ENCODE results near the gene PRTN3.

Gene PRTN3

GRCh38 chr19:803686-804418 is 36.9 kb upstream of the PRTN3 start:
- DNase-seq = no peak

DNA sequence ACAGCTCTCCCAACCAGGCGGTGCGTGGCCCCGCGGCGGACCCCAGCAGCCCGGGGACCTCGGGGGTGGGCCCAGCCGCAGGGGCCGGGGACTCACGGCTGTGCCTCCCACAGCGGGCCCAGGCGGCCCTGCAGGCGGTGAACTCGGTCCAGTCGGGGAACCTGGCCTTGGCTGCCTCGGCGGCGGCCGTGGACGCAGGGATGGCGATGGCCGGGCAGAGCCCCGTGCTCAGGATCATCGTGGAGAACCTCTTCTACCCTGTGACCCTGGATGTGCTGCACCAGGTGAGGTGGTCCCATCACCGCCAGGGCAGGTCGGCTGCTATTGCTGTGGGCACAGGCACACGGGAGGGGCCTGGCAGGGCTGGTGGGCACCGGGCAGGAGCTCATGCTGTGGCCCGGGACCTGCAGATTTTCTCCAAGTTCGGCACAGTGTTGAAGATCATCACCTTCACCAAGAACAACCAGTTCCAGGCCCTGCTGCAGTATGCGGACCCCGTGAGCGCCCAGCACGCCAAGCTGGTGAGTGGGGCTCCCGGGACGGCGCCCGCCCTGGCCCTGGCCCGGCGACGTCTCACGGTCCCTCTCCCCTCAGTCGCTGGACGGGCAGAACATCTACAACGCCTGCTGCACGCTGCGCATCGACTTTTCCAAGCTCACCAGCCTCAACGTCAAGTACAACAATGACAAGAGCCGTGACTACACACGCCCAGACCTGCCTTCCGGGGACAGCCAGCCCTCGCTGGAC is 36.2 kb upstream of the PRTN3 start:
- no peak for DNase-seq

DNA sequence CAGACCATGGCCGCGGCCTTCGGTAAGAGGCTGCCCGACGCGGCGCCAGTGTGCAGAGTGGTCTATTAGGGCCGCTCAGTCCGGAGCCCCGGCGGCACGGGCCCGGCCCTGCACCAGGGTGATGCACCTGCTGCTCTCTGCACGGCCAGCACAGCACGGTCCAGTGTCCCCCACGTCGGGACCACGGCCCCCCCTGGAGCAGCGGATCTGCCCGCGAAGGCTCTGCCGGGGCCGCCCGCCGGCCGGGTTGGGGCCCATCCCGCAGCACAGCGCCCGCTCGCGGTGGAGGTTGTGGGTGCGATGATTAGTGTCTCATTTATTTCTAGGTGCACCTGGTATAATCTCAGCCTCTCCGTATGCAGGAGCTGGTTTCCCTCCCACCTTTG is 35.6 kb upstream of the PRTN3 start:
- no peak for DNase-seq

DNA sequence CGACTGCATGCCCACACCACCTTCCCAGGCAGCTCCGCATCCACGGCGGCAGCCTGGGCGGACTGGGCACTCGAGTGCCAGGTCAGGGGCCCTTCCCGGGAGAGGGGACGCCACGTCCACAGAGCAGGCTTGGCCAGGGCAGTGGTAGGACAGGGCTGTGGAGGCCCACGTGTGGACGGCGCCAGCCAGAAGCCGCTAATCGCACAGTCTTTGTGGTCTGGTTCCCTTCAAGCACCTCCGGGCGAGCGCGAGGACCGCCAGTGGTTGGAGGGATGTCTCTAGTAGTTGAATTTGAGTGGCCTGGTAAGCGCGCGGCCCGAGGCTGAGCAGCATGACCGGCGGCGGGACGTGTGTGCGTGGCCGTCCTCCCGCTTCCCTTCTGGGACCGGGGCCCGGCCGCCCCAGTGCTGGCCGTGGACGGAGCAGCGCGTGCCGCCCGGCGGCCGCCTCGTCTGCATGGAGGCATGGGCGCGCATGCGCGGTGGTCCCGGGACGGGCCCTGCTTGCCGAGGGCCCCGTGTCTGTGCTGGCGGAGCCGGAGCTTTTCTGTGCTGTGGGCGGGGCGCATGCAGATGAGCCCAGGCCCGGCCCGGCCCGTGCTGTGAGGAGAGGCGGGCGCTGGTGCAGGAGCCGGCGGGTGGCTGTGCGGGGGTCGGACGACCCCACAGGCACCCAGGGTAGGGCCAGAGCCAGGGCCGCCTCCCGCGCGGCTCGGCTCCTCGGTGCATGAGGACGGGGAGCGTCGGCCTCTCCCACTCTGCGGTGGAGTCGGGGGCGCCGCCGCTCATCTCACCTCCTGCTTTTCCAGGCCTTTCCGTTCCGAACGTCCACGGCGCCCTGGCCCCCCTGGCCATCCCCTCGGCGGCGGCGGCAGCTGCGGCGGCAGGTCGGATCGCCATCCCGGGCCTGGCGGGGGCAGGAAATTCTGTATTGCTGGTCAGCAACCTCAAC is 34.9 kb upstream of the PRTN3 start:
- no peak for DNase-seq

- no peak for DNase-seq
These were observed 33.9 kb upstream of the PRTN3 start for GRCh38 chr19:806815-807421.

DNA sequence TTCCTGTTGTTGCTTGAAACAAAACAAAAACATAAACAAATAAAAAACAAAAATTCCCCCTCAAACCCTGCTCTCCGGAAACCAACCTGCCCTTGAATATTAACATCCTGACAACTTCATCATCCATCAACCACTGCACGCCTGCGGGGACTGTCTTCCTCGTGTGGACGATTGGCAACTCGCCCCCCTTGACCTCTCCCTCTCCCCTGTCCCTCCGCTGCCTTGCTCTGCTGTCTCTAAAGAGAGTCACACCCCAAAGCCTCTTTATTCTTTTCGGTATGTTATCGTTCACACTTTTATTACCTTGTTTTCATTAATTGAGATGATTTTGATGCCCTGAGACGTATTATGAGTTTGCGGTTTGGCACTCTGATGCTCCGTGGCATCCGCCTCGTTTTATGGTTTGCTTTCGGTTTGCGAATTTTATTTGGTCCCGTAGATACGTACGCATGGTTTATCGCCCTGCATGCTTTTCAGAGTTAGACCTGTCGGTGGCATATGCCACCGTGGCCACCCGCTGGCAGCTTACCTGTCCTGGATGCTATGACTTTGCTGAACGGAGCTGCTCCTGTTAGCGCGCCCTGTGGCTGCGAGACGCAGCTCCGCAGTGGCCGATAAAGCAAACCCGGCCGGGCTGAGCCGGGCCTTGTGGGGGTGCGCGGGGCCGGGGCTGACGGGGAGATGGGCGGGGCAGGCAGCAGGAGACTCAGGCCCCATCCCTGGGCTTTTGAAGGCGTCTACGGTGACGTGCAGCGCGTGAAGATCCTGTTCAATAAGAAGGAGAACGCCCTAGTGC is 33.0 kb upstream of the PRTN3 start:
- no peak for DNase-seq

DNA sequence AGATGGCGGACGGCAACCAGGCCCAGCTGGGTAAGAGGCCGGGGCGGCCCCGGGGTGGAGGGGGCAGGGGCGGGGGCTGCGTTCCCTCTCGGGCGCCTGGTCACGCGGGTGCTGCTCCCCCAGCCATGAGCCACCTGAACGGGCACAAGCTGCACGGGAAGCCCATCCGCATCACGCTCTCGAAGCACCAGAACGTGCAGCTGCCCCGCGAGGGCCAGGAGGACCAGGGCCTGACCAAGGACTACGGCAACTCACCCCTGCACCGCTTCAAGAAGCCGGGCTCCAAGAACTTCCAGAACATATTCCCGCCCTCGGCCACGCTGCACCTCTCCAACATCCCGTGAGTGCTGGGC is 32.4 kb upstream of the PRTN3 start:
- DNase-seq = no peak

DNA sequence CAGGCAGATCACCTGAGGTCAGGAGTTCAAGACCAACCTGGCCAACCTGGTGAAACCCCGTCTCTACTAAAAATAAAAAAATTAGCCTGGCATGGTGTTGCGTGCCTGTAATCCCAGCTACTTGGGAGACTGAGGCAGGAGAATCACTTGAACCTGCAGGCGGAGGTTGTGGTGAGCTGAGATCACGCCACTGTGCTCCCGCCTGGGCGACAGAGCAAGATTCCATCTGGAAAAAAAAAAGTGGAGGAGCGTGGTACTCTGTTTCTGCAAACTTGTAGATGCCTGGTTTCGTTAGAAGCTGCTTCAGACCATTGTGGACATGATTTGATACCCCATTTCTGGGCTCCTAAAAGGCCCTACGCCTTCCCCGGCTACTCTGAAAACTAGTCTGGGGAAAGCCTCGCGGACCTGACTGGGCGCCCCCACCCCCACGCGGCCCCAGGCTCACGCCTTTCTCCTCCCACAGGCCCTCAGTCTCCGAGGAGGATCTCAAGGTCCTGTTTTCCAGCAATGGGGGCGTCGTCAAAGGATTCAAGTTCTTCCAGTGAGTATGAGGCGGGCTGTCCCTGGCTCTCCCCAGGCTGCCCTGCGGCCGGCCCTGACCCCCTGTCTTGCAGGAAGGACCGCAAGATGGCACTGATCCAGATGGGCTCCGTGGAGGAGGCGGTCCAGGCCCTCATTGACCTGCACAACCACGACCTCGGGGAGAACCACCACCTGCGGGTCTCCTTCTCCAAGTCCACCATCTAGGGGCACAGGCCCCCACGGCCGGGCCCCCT is 30.5 kb upstream of the PRTN3 start:
- DNase-seq = no peak

GRCh38 chr19:810883-811489 is 29.8 kb upstream of the PRTN3 start:
- no peak for DNase-seq

GRCh38 chr19:811506-812048 is 29.2 kb upstream of the PRTN3 start:
- no peak for DNase-seq

GRCh38 chr19:812049-812746 is 28.6 kb upstream of the PRTN3 start:
- DNase-seq = no peak

DNA sequence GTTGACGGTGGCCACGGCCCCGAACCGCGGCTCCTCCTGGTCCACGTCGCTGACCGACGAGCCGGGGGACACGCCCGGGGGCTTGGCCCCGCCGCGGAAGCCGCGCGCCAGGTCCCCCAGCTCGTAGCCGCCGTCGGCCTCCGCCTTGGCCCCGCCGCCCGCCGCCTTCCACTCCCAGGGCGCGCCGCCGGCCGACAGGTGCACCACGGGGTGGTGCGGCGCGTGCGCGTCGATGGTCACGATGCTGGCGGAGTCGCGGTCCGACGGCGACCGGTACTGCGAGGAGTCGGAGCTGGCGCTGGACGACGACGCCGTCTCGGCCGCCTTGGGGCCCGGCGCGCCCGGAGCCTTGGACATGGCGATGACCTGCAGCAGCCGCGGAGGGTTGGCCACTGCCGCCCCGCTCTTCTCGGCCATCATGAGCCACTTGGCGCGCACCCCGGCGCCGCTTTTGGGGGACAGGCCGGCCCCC is 28.0 kb upstream of the PRTN3 start:
- DNase-seq = no peak

DNA sequence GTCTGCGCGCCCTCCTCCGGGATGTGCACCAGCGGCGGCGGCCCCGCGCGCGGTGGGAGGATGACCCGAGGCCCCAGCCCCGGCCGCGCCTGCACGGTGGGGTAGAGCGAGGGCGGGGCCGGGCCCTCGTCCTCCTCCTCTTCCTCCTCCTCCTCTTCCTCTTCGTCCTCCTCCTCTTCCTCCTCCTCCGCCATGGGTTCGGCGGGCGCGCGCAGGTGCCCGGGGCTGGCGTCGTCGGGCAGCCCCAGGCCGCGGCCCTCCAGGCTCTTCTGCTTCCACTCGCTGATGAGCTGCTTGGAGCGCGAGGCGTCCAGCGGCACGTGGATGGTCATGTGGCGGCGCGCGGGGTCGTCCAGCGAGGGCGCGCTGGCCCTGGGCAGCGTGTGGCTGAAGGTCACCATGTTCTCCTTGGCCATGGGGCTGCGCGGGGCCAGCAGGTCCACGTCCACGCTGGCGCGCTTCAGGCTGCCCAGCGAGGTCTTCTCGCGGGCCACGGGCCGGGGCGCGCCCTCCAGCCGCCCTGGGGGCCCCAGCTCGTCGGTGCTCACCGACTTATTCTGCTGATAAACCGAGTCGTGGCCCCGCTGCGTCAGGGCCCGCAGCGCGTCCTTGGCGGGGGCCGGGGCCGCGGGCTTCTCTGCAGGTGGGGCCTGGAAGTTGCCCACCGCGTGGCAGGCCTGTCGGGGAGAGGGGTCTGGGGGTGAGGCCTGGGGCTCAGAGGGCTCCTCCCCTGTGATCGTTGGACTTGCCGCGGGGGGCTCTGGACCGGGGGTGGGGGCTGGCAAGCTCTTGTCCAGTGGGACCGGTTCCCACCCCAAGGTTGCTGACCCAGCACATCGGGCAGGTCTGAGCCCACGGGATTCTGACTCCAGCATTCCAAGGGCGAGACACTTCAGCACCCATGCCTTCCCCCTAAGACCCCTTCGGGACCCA is 27.3 kb upstream of the PRTN3 start:
- no peak for DNase-seq

DNA sequence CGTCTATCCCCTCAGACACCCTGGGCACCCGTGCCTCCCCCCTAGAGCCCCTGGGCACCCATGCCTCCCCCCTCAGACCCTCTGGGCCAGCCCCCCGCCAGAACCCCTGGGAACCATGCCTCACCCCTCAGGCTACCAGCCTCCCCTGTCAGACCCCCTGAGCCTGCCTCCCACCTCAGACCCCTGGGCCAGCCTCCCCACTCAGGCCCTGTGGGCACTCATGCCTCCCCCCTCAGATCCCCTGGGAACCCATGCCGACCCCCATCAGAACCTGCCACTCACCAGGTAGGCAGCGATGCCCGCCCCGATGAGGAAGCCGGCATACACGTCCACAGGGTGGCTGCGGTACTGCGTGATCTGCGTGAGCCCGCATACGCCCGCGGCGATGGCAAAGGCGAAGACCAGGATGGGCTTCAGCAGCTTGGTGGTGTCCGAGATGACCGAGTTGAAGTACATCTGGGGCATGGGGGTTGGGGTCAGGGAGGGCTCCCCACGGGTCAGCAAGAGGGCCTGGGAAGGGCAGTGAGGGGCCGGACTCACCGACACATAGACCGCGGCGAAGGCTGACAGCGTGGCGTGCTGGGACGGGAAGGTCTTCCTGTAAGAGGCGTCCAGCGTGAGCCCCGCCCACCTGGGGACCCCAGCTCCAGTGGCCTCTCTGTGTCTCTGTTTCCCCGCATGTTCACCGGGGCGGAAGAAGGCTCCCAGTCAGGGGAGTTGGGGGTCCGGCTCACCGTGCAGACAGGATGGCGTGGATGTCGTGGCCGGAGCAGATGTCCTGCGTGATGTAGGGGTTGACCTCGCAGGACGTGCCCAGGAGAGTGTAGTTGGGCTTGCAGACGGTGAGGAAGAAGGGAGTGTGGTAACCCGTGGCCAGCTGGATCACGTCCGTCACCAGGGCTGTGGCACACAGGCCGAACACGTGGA is 26.4 kb upstream of the PRTN3 start:
- no peak for DNase-seq

DNA sequence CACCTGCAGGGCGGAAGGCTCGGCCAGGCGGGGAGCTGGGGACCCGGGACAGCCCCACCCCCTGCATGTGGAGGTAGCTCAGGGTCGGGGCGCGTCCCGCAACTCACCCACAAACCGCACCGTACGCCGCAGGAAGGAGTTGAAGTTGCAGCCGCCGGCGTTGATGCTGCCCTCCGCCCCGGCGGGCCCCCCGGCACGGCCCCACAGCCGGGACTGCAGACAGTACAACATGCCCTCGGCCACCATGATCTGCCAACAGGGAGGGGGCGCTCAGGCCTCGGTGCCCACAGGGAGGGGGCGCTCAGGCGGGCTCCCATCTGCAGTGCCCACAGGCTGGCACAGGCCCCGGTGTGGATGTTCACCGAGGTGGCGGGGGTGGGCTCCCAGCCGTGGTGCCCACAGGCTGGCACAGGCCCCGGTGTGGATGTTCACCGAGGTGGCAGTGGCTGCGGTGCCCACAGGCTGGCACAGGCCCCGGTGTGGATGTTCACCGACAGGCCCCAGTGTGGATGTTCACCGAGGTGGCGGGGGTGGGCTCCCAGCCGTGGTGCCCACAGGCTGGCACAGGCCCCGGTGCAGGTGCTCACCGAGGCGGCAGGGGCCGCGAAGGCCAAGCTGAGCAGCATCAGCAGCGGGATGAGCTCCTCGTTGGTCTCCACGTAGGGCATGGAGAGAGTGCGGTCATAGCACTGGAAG is 25.6 kb upstream of the PRTN3 start:
- no peak for DNase-seq

- no peak for DNase-seq
These were observed 24.9 kb upstream of the PRTN3 start for GRCh38 chr19:815775-816499.

Data from activated CD4-positive, alpha-beta T cell treated with anti-CD3 and anti-CD28 coated beads, Interleukin-10, Interleukin-2, amounts not matched to agents 100 ng/mL and 50 ng/mL, durations not matched to agents 16 hours and 8 hours (primary cell).